ENCODE data around the gene YTHDC1.

The YTHDC1 gene

GRCh38 chr4:68278029-68278428, 71.9 kb downstream of the YTHDC1 start:
- no peak for TF ChIP-seq CTCF (conservative IDR thresholded peaks at IDR 0.05; ENCODE audit: low read length)
- no peak overlapping the region for H3K4me3 ChIP-seq (ENCODE audit: low read length)
- DNase-seq (ENCODE audit: low read depth) = no peak

GRCh38 chr4:68277627-68278026, 72.3 kb downstream of the YTHDC1 start:
- no peak for DNase-seq (ENCODE audit: low read depth)
- no peak for TF ChIP-seq CTCF (conservative IDR thresholded peaks at IDR 0.05; ENCODE audit: low read length)
- no peak overlapping the region for H3K4me3 ChIP-seq (ENCODE audit: low read length)

GRCh38 chr4:68272860-68273259, 77.0 kb downstream of the YTHDC1 start:
- peak; percentile 33 for DNase-seq (ENCODE audit: low read depth)
- TF ChIP-seq CTCF (conservative IDR thresholded peaks at IDR 0.05; ENCODE audit: low read length) = no peak
- H3K4me3 ChIP-seq (ENCODE audit: low read length) = no peak overlapping the region

- no peak for TF ChIP-seq CTCF (conservative IDR thresholded peaks at IDR 0.05; ENCODE audit: low read length)
- peak; percentile 49 for DNase-seq (ENCODE audit: low read depth)
- H3K4me3 ChIP-seq (ENCODE audit: low read length) = peak overlapping the region; percentile 53
Measured at GRCh38 chr4:68272380-68272779, 77.5 kb downstream of the YTHDC1 start.

- TF ChIP-seq CTCF (conservative IDR thresholded peaks at IDR 0.05; ENCODE audit: low read length) = peak; percentile 75
- peak; percentile 71 for DNase-seq (ENCODE audit: low read depth)
- H3K4me3 ChIP-seq (ENCODE audit: low read length) = peak overlapping the region; percentile 53
Measured at GRCh38 chr4:68271851-68272357, 78.0 kb downstream of the YTHDC1 start.

- peak; percentile 1 for DNase-seq (ENCODE audit: low read depth)
- no peak overlapping the region for H3K4me3 ChIP-seq (ENCODE audit: low read length)
- TF ChIP-seq CTCF (conservative IDR thresholded peaks at IDR 0.05; ENCODE audit: low read length) = no peak
Measured at GRCh38 chr4:68267433-68267944, 82.4 kb downstream of the YTHDC1 start.

- no peak for DNase-seq (ENCODE audit: low read depth)
- H3K4me3 ChIP-seq (ENCODE audit: low read length) = no peak overlapping the region
- no peak for TF ChIP-seq CTCF (conservative IDR thresholded peaks at IDR 0.05; ENCODE audit: low read length)
Measured at GRCh38 chr4:68264875-68265565, 84.9 kb downstream of the YTHDC1 start.
